Hematopoietic multipotent progenitor cell (in vitro differentiated cells): ENCODE data around the gene FH. TPM values are rescaled to one million over a fixed set of nuclear protein-coding genes. Genes with fewer than 3 reads are reported as not detected.

Source experiments
- DNase-seq, 3 donors: peaks; one replicate each; pipeline ENCODE4 v3.0.0-alpha.2; 2011 to 2015; ENCODE audit warnings: low read depth in 2 of 3, low spot score in 2 of 3
- total RNA-seq: library from RNA; depleted of rRNA; stranded (reverse); fragments of >200 nt; gene quantifications from one replicate; pipeline ENCODE4 v1.2.3, GENCODE V29; 2012

The FH gene
- total RNA-seq, 1 donor = 20.5 TPM

DNA sequence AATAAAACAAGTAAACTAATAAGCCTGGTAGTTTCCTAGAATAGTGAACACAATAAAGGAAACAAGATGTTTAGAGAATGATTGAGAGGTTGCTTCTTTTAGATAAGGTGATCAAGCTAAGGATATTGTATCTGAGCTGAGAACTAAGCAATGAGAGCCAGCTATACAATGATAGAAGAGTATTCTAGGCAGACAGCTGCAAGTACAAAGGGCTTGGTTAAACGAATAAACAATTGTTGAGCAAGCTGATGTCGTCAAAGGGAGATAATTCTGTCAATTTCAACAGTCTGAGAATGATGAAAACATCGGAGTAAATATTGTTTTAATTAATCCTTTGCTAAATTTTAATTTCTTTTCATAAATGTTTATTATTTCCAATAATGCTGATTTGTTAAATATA is 5.5 kb upstream of the FH start:
- no peak for DNase-seq

DNA sequence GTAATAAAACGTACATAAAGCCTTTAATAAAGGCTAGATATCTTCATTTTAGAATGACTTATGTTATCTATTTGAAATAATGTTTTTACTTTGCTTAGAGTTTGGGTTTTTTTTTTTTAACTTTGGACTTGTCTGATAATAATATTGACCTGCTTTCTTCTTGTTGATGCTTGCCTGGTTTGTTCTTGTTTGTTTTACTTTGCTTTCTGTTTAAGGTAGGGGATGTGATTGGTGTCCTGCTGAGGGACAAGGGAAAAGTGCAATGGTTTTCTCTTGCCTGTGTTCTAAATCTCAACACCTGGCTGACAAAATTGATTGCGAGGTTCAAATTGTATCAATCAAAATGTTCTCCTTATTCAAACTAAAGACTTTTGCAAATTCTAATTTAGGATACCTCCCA is 2.2 kb upstream of the FH start:
- DNase-seq = no peak

DNA sequence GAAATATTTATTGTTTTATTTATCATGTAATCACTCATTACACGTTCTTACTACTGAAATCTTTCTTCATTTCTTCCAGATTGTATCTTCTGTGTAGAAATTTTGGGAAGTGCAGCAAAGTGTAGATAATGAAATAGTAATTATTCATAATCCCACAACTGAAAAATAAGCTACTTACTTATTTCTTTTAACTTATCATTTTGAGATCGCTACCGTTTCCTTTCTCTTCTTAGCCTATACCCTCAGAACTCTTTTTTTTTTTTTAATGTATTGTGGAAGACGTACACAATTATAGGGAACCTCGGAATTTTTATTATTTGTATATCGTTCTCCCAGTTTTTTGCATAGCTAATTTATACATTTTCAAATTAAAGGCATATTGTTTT is 518 bp upstream of the FH start:
- no peak for DNase-seq

DNA sequence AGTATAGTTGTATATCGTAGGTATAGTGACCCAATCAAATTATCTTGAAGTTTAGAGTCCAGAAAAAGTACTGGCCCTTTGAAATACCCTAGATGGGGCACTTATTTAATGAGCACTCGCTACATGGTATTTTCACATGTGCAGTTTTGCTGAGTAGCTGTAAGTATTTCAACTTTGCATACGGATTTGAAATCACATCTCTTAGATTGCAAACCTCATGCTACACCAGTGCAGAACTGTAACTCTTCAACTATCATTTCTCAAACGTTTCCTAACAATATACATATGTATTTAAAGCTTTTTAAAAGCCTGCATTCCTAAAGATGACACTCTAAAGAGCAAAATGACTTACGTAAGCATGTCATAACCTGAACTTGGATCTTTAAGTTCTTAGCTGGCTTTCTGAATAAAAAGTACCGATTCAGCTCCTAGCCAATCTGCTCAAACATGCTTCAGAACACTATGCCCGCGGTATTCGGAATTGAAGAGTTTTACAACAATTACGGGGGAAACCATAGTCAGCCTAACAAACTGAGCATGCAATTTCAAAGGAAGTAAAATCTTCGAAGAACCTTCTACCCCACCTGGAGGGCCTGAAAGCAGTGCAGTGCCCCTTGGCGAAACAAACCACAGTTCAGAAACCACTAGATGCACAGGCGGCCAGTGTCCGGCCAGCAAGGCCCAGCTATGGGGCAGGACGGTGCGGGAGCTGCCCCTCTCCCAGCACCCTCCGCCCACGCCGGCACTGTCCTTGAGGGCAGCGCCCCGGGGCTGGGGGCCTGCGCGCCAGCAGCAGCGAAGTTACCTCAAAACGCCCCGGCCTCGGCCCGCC is 863 bp downstream of the FH start:
- DNase-seq = peak in 2 of 3 donors; percentile 5 to 28

DNA sequence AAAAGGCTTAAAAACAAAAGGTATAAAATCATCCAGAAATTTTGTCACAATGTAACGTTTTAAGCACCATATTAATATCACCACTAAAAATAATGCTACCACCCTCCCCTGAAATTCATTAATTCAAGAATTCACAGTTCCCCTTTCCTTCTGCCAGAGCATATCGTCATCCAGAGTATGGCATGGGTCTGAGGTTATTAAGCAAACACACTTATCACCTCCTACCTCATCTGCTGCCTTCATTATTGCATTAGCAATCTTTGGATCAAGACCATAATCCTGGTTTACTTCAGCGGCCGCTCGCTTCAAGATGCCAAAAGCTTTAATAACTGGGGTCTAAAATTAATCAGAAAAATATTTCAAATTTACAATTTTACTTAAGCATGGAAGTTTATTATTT is 6.2 kb downstream of the FH start:
- DNase-seq = no peak

DNA sequence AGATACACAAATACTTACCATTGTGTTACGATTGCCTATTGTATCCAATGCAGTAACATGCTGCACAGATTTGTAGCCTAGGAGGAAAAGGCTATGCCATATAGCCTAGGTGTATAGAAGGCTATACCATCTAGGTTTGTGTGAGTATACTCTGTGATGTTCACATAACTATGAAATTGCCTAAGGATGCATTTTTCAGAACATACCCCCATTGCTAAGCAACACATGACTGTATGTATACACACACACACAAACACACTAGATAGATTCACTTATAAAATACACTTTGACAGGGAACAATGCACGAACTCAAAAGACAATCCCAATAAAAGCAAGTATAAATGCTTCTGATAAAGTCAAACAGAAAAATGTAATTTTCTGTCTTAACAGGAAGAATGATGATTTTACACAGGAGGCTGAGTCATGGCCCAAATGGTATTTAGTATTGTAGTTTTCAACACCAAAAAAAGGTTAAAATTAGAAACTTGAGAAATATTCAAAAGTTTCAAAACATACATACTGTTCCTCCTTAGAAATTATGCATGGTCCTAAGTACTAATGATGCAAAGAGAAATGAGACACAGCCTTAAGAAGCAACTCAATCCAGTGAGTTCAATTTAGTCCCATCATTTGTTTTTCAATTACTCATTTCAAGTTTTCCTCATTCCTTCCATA is 12.2 kb downstream of the FH start:
- no peak for DNase-seq

DNA sequence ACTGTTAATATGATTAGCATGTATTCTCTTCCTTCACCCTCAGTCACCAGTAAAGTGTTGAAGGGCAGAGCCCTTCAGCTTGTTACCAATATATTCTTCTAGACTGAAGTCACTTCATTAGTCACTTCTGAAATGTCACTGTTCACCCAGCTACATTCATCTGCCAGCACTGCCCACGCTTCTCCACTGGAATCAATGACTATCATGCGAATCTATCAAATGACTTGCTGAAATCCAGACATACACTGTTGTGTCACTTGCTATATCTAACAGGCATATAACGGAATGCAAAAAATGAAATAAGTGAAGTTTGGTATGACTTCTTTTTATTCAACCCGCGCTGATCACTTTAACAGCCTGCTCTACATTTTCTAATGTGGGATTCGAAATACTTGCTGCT is 16.1 kb downstream of the FH start:
- DNase-seq = no peak

DNA sequence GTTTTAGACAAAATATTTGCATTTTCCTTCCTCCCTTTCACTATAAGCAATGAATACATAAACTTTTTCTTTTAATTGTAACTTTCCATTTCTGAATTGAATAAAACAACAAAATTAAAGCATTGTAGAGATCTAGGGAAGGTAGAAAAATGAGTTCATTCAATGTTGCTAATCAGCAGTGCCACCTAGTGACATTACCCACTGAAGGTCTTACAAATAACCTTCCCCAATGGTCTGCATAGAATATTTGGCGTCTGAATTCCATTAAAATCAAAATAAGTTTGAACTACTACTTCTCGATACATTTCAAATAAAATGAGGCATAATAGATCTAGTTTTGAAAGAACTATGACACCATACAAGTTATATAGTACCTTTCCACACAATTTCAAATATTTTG is 19.6 kb downstream of the FH start:
- peak in 2 of 3 donors; percentile 14 to 50 for DNase-seq

DNA sequence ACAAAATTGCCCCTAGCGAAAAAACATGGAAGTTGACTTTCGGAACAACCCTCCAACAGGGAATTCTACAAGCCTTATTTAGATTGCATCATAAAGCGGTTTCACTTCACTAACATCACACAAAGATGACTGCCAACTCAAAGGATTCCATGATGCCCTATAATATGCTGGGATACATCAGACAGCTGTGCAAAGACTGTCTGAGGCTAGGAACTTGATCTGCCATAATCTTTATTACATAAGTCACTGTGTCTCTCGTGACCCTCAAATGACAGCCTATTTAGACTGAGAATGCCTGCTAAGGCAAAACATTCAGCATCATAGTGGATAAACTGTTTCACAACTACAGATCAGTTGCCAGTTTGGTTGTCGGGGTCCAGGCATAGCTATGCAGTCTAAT is 23.8 kb downstream of the FH start:
- no peak for DNase-seq

DNA sequence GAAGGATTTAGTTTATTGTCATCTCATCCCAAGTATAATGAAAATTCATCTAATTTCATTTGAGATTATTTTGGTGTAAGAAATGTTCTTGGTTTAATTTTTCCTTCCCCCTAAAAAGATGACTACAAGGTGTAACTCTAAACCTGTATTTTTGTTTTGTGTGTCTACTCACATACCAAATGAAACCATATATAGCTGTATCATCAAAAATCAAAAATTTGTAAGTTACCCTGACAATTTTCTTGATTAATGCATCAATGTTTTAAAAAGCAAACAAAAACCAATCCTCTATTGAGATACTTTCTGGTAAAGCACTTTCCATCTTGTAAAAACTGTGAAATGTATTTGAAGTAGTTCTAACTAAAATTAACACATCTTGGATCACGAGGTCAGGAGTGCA is 30.8 kb downstream of the FH start:
- DNase-seq = no peak

DNA sequence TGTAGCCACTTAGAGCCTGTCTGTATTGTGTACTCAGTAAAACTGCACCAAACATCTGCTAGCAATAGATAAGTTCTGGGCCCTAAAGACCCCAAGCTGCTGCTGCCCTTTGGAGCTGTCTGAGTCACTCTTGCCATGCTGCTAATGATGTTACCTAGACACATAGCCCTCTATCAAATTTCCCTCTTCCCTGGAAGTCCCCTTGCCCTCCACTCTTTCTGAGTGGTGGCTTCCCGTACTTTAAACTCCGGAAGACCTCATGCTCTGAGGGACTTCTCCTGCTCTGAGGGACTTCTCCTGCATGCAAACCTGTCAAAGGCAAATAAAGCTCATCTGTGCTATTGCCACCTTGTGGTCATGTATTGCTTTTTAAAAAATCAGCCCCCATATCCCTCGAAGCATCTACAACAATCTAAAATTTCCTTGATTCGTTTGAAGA is 34.0 kb downstream of the FH start:
- DNase-seq = peak in 1 of 3 donors; percentile 2

DNA sequence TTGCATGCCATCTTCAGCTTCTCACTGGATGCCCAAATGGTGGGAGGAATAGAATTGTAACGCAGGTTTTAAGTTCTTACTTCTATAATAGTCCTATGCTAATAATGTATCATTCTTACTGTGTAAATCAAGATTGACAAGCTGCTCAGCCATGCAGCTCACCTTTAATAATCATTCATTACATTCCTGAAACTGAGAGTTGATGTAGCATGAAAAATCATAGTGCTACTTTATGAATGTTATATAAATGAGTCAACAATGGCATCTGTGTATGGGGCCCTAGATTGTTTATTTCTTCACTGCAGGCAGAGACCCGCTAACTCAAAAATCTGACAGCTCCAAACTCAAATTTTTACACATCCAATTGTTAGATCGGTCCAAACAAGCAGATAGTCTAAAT is 34.4 kb downstream of the FH start:
- DNase-seq = no peak

DNA sequence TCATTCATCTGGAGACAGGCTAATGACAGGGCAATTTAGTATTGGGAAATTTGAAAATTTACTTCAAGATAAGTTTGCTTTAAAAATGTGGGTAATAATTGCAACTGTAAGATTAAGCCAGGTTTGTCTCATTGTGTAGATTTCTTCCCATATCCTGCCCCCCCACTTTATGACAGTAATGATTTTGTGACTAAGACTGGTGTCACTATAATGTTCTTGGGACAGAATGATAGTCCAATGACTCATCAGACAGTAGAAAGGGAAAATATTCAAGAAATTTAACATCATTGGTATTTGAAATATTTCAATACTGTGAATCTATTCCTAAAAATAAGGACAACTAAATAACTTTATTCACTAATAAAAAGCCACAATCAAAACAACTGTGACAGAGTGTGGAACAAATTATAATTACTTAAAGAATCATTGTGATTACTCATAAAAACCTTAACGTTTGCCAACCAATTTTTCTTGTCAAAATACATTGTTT is 36.7 kb downstream of the FH start:
- no peak for DNase-seq

DNA sequence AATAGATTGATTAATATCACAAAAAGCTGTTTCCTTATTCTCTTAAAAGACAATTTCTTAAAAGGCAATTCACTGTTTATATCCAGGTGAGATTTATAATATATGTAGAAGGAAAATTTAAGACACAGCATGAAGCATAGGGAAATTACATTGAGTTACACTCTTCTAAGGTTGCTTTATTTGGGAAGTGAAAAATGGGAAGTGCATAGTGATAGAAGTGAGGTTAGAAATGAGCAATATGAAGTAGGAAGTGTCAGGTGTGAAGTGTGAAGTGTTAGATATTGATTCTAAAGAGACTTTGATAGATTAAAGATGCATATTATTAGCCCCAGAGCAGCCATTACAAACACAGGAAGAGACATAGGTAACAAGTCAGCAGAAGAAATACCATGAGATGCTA is 40.3 kb downstream of the FH start:
- no peak for DNase-seq

DNA sequence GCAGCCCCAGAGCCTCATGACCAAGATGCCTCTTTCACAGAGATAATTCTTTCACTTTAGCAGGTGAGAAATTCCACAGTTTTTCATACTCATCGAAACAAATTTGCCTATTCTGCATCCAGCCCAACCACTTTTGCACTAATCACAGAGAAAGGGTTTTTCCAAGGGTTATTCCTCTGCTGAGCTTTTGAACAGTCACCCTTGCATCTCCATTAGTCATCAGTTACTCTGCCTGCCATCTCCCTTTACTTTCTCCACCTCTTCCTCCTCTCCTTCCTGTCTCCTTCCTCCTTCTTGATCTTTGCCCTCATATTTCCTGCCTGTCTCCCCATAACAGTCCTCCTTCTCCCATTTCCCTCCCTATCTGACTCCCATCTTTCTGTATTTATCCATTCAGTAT is 43.9 kb downstream of the FH start:
- DNase-seq = no peak

DNA sequence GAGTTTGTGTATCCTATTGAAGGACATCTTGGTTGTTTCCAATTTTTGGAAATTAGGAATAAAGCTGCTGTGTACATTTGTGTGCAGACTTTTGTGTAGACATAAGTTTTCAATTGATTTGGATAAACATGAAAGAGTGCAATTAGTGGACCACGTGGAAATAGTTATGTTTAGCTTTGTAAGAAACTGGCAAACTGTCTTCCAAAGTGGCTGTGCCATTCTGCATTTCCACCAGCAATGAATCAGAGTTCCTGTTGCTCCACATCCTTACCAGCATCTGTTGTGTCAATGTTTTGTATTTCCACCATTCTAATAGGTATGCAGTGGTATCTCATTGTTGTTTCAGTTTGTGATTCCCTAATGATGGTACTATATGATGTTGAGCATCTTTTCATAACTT is 46.5 kb downstream of the FH start:
- DNase-seq = no peak

DNA sequence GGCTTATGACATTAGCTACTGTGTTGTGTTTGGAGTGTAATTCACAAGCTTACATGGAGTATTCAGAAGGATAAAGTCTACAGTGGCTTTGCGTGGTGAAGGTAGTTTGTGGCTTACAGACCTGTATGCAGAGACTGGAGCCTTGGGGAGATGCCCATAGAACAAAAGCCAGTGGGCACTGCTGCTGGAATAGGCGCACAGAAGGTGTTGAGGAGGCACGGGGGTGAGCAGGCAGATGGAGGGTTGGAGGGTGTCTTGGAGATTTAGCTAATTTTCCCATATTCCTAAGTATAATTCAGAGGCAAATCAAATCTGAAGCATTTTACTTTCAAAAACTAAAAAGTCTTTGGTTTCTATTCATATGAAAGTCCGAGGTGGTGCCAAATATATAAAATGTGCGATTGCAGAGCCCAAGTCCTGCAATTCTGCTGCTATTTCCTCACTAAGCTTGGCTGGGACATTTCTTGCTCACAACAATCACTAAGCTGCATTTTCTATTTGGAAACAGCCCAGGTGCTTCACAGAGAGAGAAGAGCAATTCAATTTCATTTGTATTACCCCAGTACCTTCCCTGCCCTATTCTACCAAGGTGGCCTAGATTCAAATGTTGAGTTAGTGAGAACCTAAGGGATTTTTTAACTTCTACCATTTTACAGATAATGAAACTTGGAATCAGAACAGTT is 48.5 kb downstream of the FH start:
- DNase-seq = no peak

DNA sequence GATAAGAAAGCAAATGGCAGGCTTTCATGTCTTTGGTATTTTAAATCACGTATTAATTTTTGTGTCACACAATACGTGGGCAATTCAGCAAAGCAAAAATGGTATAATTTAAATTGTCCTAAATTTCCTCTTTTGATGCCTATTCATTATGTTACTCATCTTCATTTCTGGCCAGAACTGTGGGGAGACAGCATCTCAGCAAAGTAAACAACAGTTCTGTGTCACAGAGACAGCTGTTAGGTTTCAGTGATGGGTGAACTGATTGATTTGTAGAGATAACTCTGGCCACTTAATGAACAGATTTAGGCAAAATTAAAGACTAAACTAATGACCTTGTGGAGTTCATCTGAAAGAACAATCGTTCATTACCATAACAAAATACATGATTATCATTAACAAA is 49.2 kb downstream of the FH start:
- DNase-seq = no peak

DNA sequence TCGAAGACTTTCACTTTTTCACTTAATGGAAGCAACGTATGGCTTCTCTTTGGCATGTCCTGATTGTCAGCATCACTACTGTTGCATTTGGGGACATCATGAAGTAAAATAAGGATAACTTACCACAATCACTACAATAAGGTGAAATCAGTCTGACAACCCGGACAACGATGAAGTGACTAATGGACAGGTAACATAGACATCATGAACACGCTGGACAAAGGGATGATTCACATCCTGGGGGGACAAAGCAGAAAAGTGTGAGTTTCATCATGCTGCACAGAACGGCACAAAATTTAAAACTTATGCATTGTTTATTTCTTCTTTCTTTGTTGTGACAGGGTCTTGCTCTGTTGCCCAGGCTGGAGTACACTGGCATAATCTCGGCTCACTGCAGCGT is 53.9 kb downstream of the FH start:
- DNase-seq = no peak

DNA sequence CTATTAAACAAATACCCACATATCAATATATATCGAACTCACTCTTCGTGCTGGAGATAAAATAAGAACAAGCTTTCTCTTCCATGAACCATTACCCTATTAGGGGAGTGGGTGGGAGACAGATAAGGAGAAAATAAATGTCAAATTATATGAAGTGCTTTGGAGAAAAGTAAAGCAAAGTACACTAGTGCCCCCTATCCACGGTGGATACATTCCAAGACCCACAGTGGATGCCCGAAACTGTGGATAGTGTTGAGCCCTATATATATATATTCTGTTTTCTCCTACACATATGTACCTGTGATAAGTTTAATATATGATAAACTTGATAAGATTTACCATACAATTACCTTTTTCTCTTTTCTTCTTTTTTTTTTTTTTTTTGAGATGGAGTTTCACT is 54.6 kb downstream of the FH start:
- DNase-seq = no peak

DNA sequence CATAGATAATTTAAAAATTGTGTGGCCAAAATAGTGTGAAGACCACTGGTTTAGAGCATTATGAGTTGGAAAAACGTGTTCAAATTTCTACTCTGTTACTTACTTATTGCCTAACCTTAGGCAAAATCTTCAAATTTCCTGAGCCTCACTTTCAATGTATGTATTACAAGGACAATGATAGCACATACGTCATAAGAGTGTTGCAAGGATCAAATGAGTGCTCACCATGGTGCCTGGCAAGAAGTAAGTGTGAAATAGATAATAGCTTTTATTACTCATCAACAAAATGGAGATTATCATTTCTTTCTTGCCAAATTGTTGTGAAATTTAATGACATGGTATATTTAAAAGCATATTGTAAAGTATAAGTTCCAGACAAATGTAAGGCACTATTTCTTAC is 57.2 kb downstream of the FH start:
- DNase-seq = no peak
